HG02970 (cell line): Measurements from ENCODE around the gene RAVER1.
"Not testable (repeated sequence)": the region's sequence is repeated elsewhere in the genome, so short reads cannot be mapped to it uniquely, and the experiment has no call there.

ENCODE experiments used
- ATAC-seq: cut with Tn5 transposase; IDR thresholded peaks from one replicate; pipeline ENCODE4 v1.9.1; 2021; ENCODE audit warnings: mild to moderate bottlenecking, moderate library complexity, moderate number of reproducible peaks; ENCODE audit not compliant: unreplicated experiment, low FRiP score

Gene RAVER1

GRCh38 chr19:10332965-10333757 is at the start of gene RAVER1:
Gene RAVER1 (minus strand): TSS chr19:10333529. CDS start chr19:10333507, 22 bp downstream.
- ATAC-seq = peak; percentile 81

GRCh38 chr19:10383223-10383499 is 49.8 kb upstream of the RAVER1 start:
- ATAC-seq = not testable (repeated sequence)

GRCh38 chr19:10380313-10381102 is 47.2 kb upstream of the RAVER1 start, which contains the start of gene TYK2:
Gene TYK2 (minus strand): TSS chr19:10380572. CDS start chr19:10378406, 2,166 bp downstream.
- ATAC-seq = peak; percentile 90

GRCh38 chr19:10379880-10380312 is 46.6 kb upstream of the RAVER1 start:
- ATAC-seq = no peak

- no peak for ATAC-seq
These were observed 44.8 kb upstream of the RAVER1 start for GRCh38 chr19:10378124-10378523.

- not testable (repeated sequence) for ATAC-seq
These were observed 43.9 kb upstream of the RAVER1 start for GRCh38 chr19:10377140-10377640.

GRCh38 chr19:10374931-10375330 is 41.6 kb upstream of the RAVER1 start:
- ATAC-seq = no peak

- ATAC-seq = no peak
These were observed 39.4 kb upstream of the RAVER1 start for GRCh38 chr19:10372690-10373089.

GRCh38 chr19:10368101-10368803 is 34.9 kb upstream of the RAVER1 start:
- no peak for ATAC-seq

GRCh38 chr19:10366950-10367512 is 33.7 kb upstream of the RAVER1 start:
- not testable (repeated sequence) for ATAC-seq

- ATAC-seq = no peak
These were observed 32.2 kb upstream of the RAVER1 start for GRCh38 chr19:10365518-10365917.

GRCh38 chr19:10364644-10365043 is 31.3 kb upstream of the RAVER1 start:
- no peak for ATAC-seq

GRCh38 chr19:10363789-10364281 is 30.5 kb upstream of the RAVER1 start:
- ATAC-seq = no peak

- no peak for ATAC-seq
These were observed 28.9 kb upstream of the RAVER1 start for GRCh38 chr19:10362259-10362658.

GRCh38 chr19:10361569-10362011 is 28.3 kb upstream of the RAVER1 start:
- no peak for ATAC-seq

GRCh38 chr19:10356431-10356830 is 23.1 kb upstream of the RAVER1 start:
- no peak for ATAC-seq

GRCh38 chr19:10353793-10354391 is 20.6 kb upstream of the RAVER1 start:
- ATAC-seq = no peak

- no peak for ATAC-seq
These were observed 19.7 kb upstream of the RAVER1 start for GRCh38 chr19:10352764-10353671.

GRCh38 chr19:10346509-10346908 is 13.2 kb upstream of the RAVER1 start:
- no peak for ATAC-seq
